ENCODE data around the gene SDCCAG8. TPM values are rescaled to one million over a fixed set of nuclear protein-coding genes. Genes with fewer than 3 reads are reported as not detected.

The SDCCAG8 gene
- total RNA-seq, 1 donor from 2014 or later, result 19.8 TPM

GRCh38 chr1:243379208-243379607 lies 123.4 kb downstream of the SDCCAG8 start:
- peaks cover 5% of the 10 kb centered on the region for H3K9me3 Mint-ChIP-seq (ENCODE audit: low read depth)
- no peak overlapping the region for H3K4me3 Mint-ChIP-seq (ENCODE audit: unreplicated experiment)
- no peaks in the 10 kb centered on the region for H3K27me3 Mint-ChIP-seq (ENCODE audit: low read depth)
- H3K27ac Mint-ChIP-seq (ENCODE audit: unreplicated experiment), result no peak overlapping the region
- TF ChIP-seq, protein P1, sequence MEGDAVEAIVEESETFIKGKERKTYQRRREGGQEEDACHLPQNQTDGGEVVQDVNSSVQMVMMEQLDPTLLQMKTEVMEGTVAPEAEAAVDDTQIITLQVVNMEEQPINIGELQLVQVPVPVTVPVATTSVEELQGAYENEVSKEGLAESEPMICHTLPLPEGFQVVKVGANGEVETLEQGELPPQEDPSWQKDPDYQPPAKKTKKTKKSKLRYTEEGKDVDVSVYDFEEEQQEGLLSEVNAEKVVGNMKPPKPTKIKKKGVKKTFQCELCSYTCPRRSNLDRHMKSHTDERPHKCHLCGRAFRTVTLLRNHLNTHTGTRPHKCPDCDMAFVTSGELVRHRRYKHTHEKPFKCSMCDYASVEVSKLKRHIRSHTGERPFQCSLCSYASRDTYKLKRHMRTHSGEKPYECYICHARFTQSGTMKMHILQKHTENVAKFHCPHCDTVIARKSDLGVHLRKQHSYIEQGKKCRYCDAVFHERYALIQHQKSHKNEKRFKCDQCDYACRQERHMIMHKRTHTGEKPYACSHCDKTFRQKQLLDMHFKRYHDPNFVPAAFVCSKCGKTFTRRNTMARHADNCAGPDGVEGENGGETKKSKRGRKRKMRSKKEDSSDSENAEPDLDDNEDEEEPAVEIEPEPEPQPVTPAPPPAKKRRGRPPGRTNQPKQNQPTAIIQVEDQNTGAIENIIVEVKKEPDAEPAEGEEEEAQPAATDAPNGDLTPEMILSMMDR (IDR thresholded peaks at IDR 0.05), result no peak
- DNase-seq (ENCODE audit: low spot score), result no peak
- H3K4me1 Mint-ChIP-seq (ENCODE audit: low read depth), result no peaks in the 10 kb centered on the region
- peaks cover 24% of the 10 kb centered on the region for H3K36me3 Mint-ChIP-seq (ENCODE audit: low read depth)

GRCh38 chr1:243379706-243380105 lies 123.9 kb downstream of the SDCCAG8 start:
- Mint-ChIP-seq H3K27ac (ENCODE audit: unreplicated experiment) (no peak overlapping the region), H3K9me3 (ENCODE audit: low read depth) (peaks cover under 1% of the 10 kb centered on the region), H3K4me1 (ENCODE audit: low read depth) (no peaks in the 10 kb centered on the region), H3K4me3 (ENCODE audit: unreplicated experiment) (no peak overlapping the region), H3K27me3 (ENCODE audit: low read depth) (no peaks in the 10 kb centered on the region), H3K36me3 (ENCODE audit: low read depth) (peaks cover 21% of the 10 kb centered on the region)
- DNase-seq (ENCODE audit: low spot score), result no peak
- TF ChIP-seq, protein P1 (IDR thresholded peaks at IDR 0.05), result no peak

GRCh38 chr1:243388276-243388675 lies 132.4 kb downstream of the SDCCAG8 start:
- no peaks in the 10 kb centered on the region for H3K4me1 Mint-ChIP-seq (ENCODE audit: low read depth)
- H3K27ac Mint-ChIP-seq (ENCODE audit: unreplicated experiment), result no peak overlapping the region
- H3K27me3 Mint-ChIP-seq (ENCODE audit: low read depth), result no peaks in the 10 kb centered on the region
- peaks cover 2% of the 10 kb centered on the region for H3K36me3 Mint-ChIP-seq (ENCODE audit: low read depth)
- H3K4me3 Mint-ChIP-seq (ENCODE audit: unreplicated experiment), result no peak overlapping the region
- TF ChIP-seq, protein P1 (IDR thresholded peaks at IDR 0.05), result no peak
- no peak for DNase-seq (ENCODE audit: low spot score)
- H3K9me3 Mint-ChIP-seq (ENCODE audit: low read depth), result no peaks in the 10 kb centered on the region

- DNase-seq (ENCODE audit: low spot score), result no peak
- H3K27ac Mint-ChIP-seq (ENCODE audit: unreplicated experiment), result no peak overlapping the region
- H3K4me3 Mint-ChIP-seq (ENCODE audit: unreplicated experiment), result no peak overlapping the region
- H3K36me3 Mint-ChIP-seq (ENCODE audit: low read depth), result peaks cover 3% of the 10 kb centered on the region
- TF ChIP-seq, protein P1 (IDR thresholded peaks at IDR 0.05), result no peak
- H3K9me3 Mint-ChIP-seq (ENCODE audit: low read depth), result no peaks in the 10 kb centered on the region
- H3K27me3 Mint-ChIP-seq (ENCODE audit: low read depth), result no peaks in the 10 kb centered on the region
- H3K4me1 Mint-ChIP-seq (ENCODE audit: low read depth), result no peaks in the 10 kb centered on the region
Observed at GRCh38 chr1:243390162-243390791, 134.4 kb downstream of the SDCCAG8 start.

DNA sequence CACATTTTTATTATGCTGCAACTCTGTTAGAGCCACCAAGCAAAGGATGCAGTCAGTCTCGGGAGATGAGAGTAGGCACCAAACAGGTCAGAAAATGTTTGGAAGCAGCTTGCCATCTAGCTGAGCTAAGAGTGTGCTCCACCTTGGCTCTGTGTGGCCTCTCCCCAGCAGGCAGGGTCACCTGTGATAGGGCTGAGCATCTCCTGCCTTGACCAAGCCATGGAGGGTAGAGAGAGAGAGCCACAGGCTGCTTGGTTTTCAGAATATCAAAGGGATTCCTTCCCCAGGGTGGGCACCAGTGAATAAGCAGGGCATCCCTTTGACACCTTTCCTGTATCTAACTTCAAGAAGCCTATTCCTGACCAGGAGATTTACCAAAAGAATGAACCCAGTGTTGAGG lies 135.5 kb downstream of the SDCCAG8 start:
- TF ChIP-seq, protein P1 (IDR thresholded peaks at IDR 0.05), result no peak
- Mint-ChIP-seq H3K27me3 (ENCODE audit: low read depth) (no peaks in the 10 kb centered on the region), H3K4me3 (ENCODE audit: unreplicated experiment) (no peak overlapping the region), H3K36me3 (ENCODE audit: low read depth) (peaks cover 3% of the 10 kb centered on the region), H3K4me1 (ENCODE audit: low read depth) (no peaks in the 10 kb centered on the region), H3K9me3 (ENCODE audit: low read depth) (no peaks in the 10 kb centered on the region), H3K27ac (ENCODE audit: unreplicated experiment) (no peak overlapping the region)
- DNase-seq (ENCODE audit: low spot score), result no peak

Data from chondrocyte (in vitro differentiated cells).